Measurements from ENCODE around the gene EFEMP2. TPM values are rescaled to one million over a fixed set of nuclear protein-coding genes. Genes with fewer than 3 reads are reported as not detected.

The EFEMP2 gene
- total RNA-seq, 1 experiment from 2014 or later: 1.4 TPM

DNA sequence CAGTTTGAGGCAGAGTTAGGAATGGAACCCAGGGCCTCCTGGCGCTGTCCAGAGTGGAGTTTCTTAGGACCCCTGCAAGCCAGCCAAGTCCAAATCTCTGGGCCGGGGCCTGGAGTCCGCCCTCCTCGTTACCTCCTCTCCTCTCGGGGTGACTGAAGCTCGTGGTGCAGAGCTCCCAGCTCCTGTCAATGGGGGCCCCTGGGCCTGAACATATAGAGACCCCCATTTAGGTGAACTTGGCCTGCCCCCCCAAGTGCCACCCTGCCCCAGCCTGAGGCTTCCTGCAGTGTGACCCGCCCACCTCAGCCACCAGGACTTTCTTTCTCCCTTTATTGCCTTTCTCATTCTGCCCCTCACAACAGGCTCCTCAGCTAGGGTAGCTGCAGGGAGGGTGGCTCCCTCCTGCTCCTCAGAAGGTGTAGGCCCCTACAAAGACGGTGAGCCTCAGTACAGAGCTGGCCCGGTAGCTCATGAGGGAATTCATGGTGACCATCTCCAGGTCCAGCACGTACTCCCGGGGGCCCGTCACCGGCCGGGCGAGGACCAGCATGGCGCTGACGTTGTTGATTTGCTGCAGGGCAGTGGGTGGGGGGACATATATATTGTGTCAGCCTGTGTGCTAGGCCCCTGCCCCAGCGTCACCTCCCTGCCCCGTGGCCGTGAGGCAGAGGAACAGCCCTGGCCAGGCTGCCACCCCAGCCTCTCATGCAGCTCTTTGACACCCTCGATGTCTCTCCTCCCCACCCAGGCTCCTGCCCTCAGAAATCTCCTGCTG is 5.9 kb downstream of the EFEMP2 start:
- no peak overlapping the region for H3K4me3 Mint-ChIP-seq (ENCODE audit: unreplicated experiment)
- BruUV-seq (replicated peaks): no TSS peak
- Histone ChIP-seq H3K9me3 (no peaks in the 10 kb centered on the region), H3K27me3 (replicated peaks; ENCODE audit: control insufficient read depth, insufficient read depth, low read length) (no peaks in the 10 kb centered on the region), H3K36me3 (ENCODE audit: control insufficient read depth, insufficient read depth, low read length) (no peaks in the 10 kb centered on the region), H3K4me1 (peaks cover 2% of the 10 kb centered on the region), H3K4me3 (ENCODE audit: low read depth, low read length) (no peak overlapping the region)
- H3K9me3 Mint-ChIP-seq (ENCODE audit: unreplicated experiment): no peaks in the 10 kb centered on the region
- TF ChIP-seq, protein P1, sequence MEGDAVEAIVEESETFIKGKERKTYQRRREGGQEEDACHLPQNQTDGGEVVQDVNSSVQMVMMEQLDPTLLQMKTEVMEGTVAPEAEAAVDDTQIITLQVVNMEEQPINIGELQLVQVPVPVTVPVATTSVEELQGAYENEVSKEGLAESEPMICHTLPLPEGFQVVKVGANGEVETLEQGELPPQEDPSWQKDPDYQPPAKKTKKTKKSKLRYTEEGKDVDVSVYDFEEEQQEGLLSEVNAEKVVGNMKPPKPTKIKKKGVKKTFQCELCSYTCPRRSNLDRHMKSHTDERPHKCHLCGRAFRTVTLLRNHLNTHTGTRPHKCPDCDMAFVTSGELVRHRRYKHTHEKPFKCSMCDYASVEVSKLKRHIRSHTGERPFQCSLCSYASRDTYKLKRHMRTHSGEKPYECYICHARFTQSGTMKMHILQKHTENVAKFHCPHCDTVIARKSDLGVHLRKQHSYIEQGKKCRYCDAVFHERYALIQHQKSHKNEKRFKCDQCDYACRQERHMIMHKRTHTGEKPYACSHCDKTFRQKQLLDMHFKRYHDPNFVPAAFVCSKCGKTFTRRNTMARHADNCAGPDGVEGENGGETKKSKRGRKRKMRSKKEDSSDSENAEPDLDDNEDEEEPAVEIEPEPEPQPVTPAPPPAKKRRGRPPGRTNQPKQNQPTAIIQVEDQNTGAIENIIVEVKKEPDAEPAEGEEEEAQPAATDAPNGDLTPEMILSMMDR (IDR thresholded peaks at IDR 0.05; ENCODE audit: insufficient read depth in 1 of 2, low read depth in 1 of 2, low read length in 1 of 2, severe bottlenecking in 1 of 2, unreplicated experiment in 1 of 2): no peak
- H3K4me1 Mint-ChIP-seq (ENCODE audit: low read depth, unreplicated experiment): no peaks in the 10 kb centered on the region
- intact Hi-C loops (cut with micrococcal nuclease; ENCODE audit: unreplicated experiment): no loop called here
- DNase-seq: no peak
- ChIA-PET CTCF (no interaction called here), POLR2A (no interaction called here)
- H3K27ac Mint-ChIP-seq (ENCODE audit: unreplicated experiment): no peak overlapping the region
- no peaks in the 10 kb centered on the region for H3K27me3 Mint-ChIP-seq (ENCODE audit: insufficient read depth, unreplicated experiment)
- H3K36me3 Mint-ChIP-seq (ENCODE audit: insufficient read depth, unreplicated experiment): peaks cover 52% of the 10 kb centered on the region

DNA sequence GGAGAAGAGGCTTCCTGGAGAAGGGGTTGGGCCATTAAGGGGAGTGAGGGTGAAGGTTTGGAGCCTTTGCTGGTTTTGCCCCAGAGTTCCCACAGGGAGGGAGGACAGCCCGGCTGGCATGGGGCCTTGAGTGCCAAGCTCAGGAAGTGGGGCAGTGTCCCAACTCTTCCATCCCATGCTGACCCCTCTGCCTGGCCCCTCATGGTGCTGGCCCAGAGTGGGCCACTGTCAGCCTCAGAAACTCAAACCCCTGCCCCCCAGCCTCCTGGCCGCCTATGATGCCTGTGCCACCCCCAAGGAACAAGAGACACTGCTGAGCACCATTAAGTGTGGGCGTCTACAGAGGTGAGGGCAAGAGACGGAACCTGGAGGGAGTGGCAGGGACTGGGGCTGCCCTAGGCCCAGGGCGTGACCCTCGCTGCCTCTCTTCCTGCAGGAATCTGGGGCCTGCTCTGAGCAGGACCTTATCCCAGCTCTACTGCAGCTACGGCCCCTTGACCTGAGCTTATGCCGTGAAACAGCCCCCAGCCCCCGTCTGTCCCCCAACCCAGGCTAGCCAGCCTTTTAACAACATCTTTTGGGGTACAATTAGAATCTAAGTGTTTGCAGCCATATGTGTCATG is 6.9 kb downstream of the EFEMP2 start:
- Mint-ChIP-seq H3K27me3 (ENCODE audit: insufficient read depth, unreplicated experiment) (no peaks in the 10 kb centered on the region), H3K9me3 (ENCODE audit: unreplicated experiment) (no peaks in the 10 kb centered on the region)
- POLR2A ChIA-PET: interaction anchor here (0.7 kb wide), 2 partner anchors 7 to 65 kb away, joined by 3 read pairs; no protein-coding TSS in a partner anchor

More for the DNA sequence above, 6.9 kb downstream of the EFEMP2 start:
- intact Hi-C loops (cut with micrococcal nuclease; ENCODE audit: unreplicated experiment): no loop called here
- no peaks in the 10 kb centered on the region for H3K9me3 ChIP-seq
- no peak overlapping the region for H3K4me3 ChIP-seq (ENCODE audit: low read depth, low read length)
- TF ChIP-seq, protein P1 (IDR thresholded peaks at IDR 0.05; ENCODE audit: insufficient read depth in 1 of 2, low read depth in 1 of 2, low read length in 1 of 2, severe bottlenecking in 1 of 2, unreplicated experiment in 1 of 2): no peak
- H3K4me3 Mint-ChIP-seq (ENCODE audit: unreplicated experiment): no peak overlapping the region
- H3K4me1 ChIP-seq: peaks cover 8% of the 10 kb centered on the region
- DNase-seq: no peak
- peaks cover 52% of the 10 kb centered on the region for H3K36me3 Mint-ChIP-seq (ENCODE audit: insufficient read depth, unreplicated experiment)
- H3K27me3 ChIP-seq (replicated peaks; ENCODE audit: control insufficient read depth, insufficient read depth, low read length): no peaks in the 10 kb centered on the region
- no peak overlapping the region for H3K27ac Mint-ChIP-seq (ENCODE audit: unreplicated experiment)
- CTCF ChIA-PET: no interaction called here
- no peaks in the 10 kb centered on the region for H3K36me3 ChIP-seq (ENCODE audit: control insufficient read depth, insufficient read depth, low read length)
- H3K4me1 Mint-ChIP-seq (ENCODE audit: low read depth, unreplicated experiment): no peaks in the 10 kb centered on the region
- no TSS peak for BruUV-seq (replicated peaks)
